Esophagus squamous epithelium (tissue), 4 donors: ENCODE data around the gene SLC35F4.

Experiments used
- CTCF ChIP-seq, 6 experiments: fragments of 450-650 bp in 4 of 6; fragments of 200-600 bp in 2 of 6; sonication (generic) in 2 of 6; IDR thresholded peaks; one replicate each; pipeline ENCODE4 v1.5.1; 2016 to 2019; ENCODE audit warnings: antibody characterized with exemption in 6 of 6, mild to moderate bottlenecking in 4 of 6, moderate library complexity in 4 of 6
- POLR2A ChIP-seq, 4 donors: fragments of 450-650 bp; IDR thresholded peaks; one replicate each; pipeline ENCODE4 v1.6.1; 2017; ENCODE audit warnings: antibody characterized with exemption in 4 of 4, mild to moderate bottlenecking in 4 of 4, moderate library complexity in 3 of 4

- no peak for TF ChIP-seq CTCF (IDR thresholded peaks at IDR 0.05)
- no peak for TF ChIP-seq POLR2A (IDR thresholded peaks at IDR 0.05)
Observed at GRCh38 chr14:57863471-57863870, 2.4 kb downstream of the SLC35F4 start.
